ENCODE results near the gene PMPCA. TPM values are rescaled to one million over a fixed set of nuclear protein-coding genes. Genes with fewer than 3 reads are reported as not detected.
A peak's percentile ranks its signal among the peaks of the same experiment; 100 is the strongest.

Gene PMPCA
- total and polyA plus RNA-seq, 2 of the 13 experiments (the other 11 are each of a cell fraction or from before 2014, with no cell fraction given), result 70.2 to 88.4 TPM

GRCh38 chr9:136410500-136411287 is at the start of gene PMPCA, which contains the start of gene ENTR1 (continued):
- TF ChIP-seq KIAA2018 (CRISPR knock-in tag; IDR thresholded peaks at IDR 0.05; ENCODE audit: borderline replicate concordance) (no peak), ZNF513 (CRISPR knock-in tag; conservative IDR thresholded peaks at IDR 0.05) (0 out of 2 replicates have a peak, but pooled peaks have one; percentile 62), CCAR2 (optimal IDR thresholded peaks at IDR 0.05; ENCODE audit: low read depth, low read length) (no peak), FOXO1 (CRISPR knock-in tag; IDR thresholded peaks at IDR 0.05) (0 out of 2 replicates have a peak, but pooled peaks have one; percentile 24), ZNF670 (CRISPR knock-in tag; IDR thresholded peaks at IDR 0.05; ENCODE audit: borderline replicate concordance) (no peak), ZNF558 (CRISPR knock-in tag; IDR thresholded peaks at IDR 0.05; ENCODE audit: borderline replicate concordance) (0 out of 2 replicates have a peak, but pooled peaks have one; percentile 22), NR2C2 (CRISPR knock-in tag; IDR thresholded peaks at IDR 0.05; ENCODE audit: borderline replicate concordance) (peak; percentile 24; the same call in 1 of the 2 replicates), SP1 (IDR thresholded peaks at IDR 0.05) (no peak), SP1 (CRISPR knock-in tag; IDR thresholded peaks at IDR 0.05) (peak; percentile 90), ZBTB46 (CRISPR knock-in tag; IDR thresholded peaks at IDR 0.05; ENCODE audit: borderline replicate concordance) (no peak), FOXP1 (IDR thresholded peaks at IDR 0.05) (no peak), FOXP1 (CRISPR knock-in tag; IDR thresholded peaks at IDR 0.05) (no peak), FOXP4 (CRISPR knock-in tag; IDR thresholded peaks at IDR 0.05) (0 out of 2 replicates have a peak, but pooled peaks have one; percentile 21)

All from HepG2 (cell line).